Measurements from ENCODE around the gene S100A14.

DNA sequence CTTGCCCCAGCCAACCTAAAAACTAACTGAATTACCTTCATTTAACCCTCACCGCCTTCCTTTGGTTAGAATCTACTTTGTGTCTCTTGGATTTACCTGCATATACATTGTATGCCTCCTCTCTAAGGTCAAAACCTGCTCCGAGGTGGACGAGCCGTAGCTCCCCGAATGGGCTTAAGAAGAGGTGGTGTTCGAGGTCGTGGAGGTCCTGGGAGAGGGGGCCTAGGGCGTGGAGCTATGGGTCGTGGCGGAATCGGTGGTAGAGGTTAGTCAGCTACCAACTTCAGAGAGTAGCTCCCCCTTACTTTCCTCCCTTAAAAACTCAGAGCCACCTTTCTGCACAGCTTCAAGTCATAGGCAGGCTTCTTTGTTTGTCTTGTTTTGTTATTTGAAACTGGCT lies 27.0 kb upstream of the S100A14 start:
- TF ChIP-seq ZNF695 (CRISPR knock-in tag; IDR thresholded peaks at IDR 0.05) (no peak), JUNB (CRISPR knock-in tag; conservative IDR thresholded peaks at IDR 0.05) (no peak), PHB (CRISPR knock-in tag; IDR thresholded peaks at IDR 0.05) (no peak), ZNF778 (CRISPR knock-in tag; IDR thresholded peaks at IDR 0.05) (no peak)
- TF ChIP-seq, protein P1, sequence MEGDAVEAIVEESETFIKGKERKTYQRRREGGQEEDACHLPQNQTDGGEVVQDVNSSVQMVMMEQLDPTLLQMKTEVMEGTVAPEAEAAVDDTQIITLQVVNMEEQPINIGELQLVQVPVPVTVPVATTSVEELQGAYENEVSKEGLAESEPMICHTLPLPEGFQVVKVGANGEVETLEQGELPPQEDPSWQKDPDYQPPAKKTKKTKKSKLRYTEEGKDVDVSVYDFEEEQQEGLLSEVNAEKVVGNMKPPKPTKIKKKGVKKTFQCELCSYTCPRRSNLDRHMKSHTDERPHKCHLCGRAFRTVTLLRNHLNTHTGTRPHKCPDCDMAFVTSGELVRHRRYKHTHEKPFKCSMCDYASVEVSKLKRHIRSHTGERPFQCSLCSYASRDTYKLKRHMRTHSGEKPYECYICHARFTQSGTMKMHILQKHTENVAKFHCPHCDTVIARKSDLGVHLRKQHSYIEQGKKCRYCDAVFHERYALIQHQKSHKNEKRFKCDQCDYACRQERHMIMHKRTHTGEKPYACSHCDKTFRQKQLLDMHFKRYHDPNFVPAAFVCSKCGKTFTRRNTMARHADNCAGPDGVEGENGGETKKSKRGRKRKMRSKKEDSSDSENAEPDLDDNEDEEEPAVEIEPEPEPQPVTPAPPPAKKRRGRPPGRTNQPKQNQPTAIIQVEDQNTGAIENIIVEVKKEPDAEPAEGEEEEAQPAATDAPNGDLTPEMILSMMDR (IDR thresholded peaks at IDR 0.05 in 2 of 3, conservative IDR thresholded peaks at IDR 0.05 in 1 of 3; ENCODE audit: insufficient read depth in 2 of 3, low read depth in 1 of 3, low read length in 3 of 3) = no peak
- TF ChIP-seq, protein P2, sequence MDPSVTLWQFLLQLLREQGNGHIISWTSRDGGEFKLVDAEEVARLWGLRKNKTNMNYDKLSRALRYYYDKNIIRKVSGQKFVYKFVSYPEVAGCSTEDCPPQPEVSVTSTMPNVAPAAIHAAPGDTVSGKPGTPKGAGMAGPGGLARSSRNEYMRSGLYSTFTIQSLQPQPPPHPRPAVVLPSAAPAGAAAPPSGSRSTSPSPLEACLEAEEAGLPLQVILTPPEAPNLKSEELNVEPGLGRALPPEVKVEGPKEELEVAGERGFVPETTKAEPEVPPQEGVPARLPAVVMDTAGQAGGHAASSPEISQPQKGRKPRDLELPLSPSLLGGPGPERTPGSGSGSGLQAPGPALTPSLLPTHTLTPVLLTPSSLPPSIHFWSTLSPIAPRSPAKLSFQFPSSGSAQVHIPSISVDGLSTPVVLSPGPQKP (CRISPR knock-in tag; IDR thresholded peaks at IDR 0.05) = no peak
- TF ChIP-seq, protein P3, sequence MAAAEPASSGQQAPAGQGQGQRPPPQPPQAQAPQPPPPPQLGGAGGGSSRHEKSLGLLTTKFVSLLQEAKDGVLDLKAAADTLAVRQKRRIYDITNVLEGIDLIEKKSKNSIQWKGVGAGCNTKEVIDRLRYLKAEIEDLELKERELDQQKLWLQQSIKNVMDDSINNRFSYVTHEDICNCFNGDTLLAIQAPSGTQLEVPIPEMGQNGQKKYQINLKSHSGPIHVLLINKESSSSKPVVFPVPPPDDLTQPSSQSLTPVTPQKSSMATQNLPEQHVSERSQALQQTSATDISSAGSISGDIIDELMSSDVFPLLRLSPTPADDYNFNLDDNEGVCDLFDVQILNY (CRISPR knock-in tag; IDR thresholded peaks at IDR 0.05) = no peak

All from K562 (cell line).